ENCODE data around the gene MMD.

MMD gene

GRCh38 chr17:55416000-55416399, 5.6 kb downstream of the MMD start:
- Histone ChIP-seq H3K79me2 (ENCODE audit: insufficient read depth, low read length) (peaks cover 1% of the 10 kb centered on the region; the same call in 1 of the 2 replicates), H3K4me2 (ENCODE audit: low read depth, low read length, poor library complexity, severe bottlenecking) (no peak overlapping the region), H3K9me3 (ENCODE audit: insufficient read depth, low read length) (no peaks in the 10 kb centered on the region), H3F3A (ENCODE audit: insufficient read depth) (peaks cover 9% of the 10 kb centered on the region), H4K20me1 (ENCODE audit: low read depth, low read length) (no peaks in the 10 kb centered on the region; the same call in 1 of the 2 replicates), H2AFZ (ENCODE audit: low read depth, low read length, severe bottlenecking) (no peak overlapping the region), H3K27me3 (ENCODE audit: low read length) (no peaks in the 10 kb centered on the region), H3K9ac (ENCODE audit: low read length) (no peak overlapping the region), H3K27ac (ENCODE audit: low read depth, low read length) (no peak overlapping the region), H3K4me3 (ENCODE audit: insufficient read depth, low read length, poor library complexity, severe bottlenecking) (no peak overlapping the region), H3K36me3 (ENCODE audit: low read length) (peaks cover 14% of the 10 kb centered on the region; the same call in 1 of the 2 replicates), H3K9me2 (replicated peaks; ENCODE audit: insufficient read depth, low read length) (no peaks in the 10 kb centered on the region)
- TF ChIP-seq EZH2phosphoT487 (conservative IDR thresholded peaks at IDR 0.05; ENCODE audit: low read length) (no peak), CTCF (IDR thresholded peaks at IDR 0.05; ENCODE audit: insufficient read depth, low read length, poor library complexity, severe bottlenecking) (no peak)

GRCh38 chr17:55414983-55415382, 6.7 kb downstream of the MMD start:
- Histone ChIP-seq H4K20me1 (ENCODE audit: low read depth, low read length) (no peaks in the 10 kb centered on the region; the same call in 1 of the 2 replicates), H3K4me2 (ENCODE audit: low read depth, low read length, poor library complexity, severe bottlenecking) (no peak overlapping the region), H3K36me3 (ENCODE audit: low read length) (peaks cover 14% of the 10 kb centered on the region; the same call in 1 of the 2 replicates), H3K9me2 (replicated peaks; ENCODE audit: insufficient read depth, low read length) (no peaks in the 10 kb centered on the region), H3K9me3 (ENCODE audit: insufficient read depth, low read length) (no peaks in the 10 kb centered on the region), H3K4me3 (ENCODE audit: insufficient read depth, low read length, poor library complexity, severe bottlenecking) (no peak overlapping the region), H3K79me2 (ENCODE audit: insufficient read depth, low read length) (no peaks in the 10 kb centered on the region; the same call in 1 of the 2 replicates), H3K27ac (ENCODE audit: low read depth, low read length) (no peak overlapping the region), H3K9ac (ENCODE audit: low read length) (no peak overlapping the region), H2AFZ (ENCODE audit: low read depth, low read length, severe bottlenecking) (no peak overlapping the region), H3F3A (ENCODE audit: insufficient read depth) (peaks cover 4% of the 10 kb centered on the region; the same call in 1 of the 2 replicates), H3K27me3 (ENCODE audit: low read length) (no peaks in the 10 kb centered on the region)
- TF ChIP-seq EZH2phosphoT487 (conservative IDR thresholded peaks at IDR 0.05; ENCODE audit: low read length), result no peak

- Histone ChIP-seq H3K36me3 (ENCODE audit: low read length) (peaks cover 23% of the 10 kb centered on the region), H4K20me1 (ENCODE audit: low read depth, low read length) (no peaks in the 10 kb centered on the region; the same call in 1 of the 2 replicates), H3K4me2 (ENCODE audit: low read depth, low read length, poor library complexity, severe bottlenecking) (no peak overlapping the region), H3K27ac (ENCODE audit: low read depth, low read length) (no peak overlapping the region), H3K9me3 (ENCODE audit: insufficient read depth, low read length) (no peaks in the 10 kb centered on the region), H3K79me2 (ENCODE audit: insufficient read depth, low read length) (no peaks in the 10 kb centered on the region; the same call in 1 of the 2 replicates), H3K4me3 (ENCODE audit: insufficient read depth, low read length, poor library complexity, severe bottlenecking) (no peak overlapping the region), H3F3A (ENCODE audit: insufficient read depth) (no peaks in the 10 kb centered on the region), H3K9me2 (replicated peaks; ENCODE audit: insufficient read depth, low read length) (no peaks in the 10 kb centered on the region), H3K27me3 (ENCODE audit: low read length) (no peaks in the 10 kb centered on the region), H2AFZ (ENCODE audit: low read depth, low read length, severe bottlenecking) (no peak overlapping the region), H3K9ac (ENCODE audit: low read length) (no peak overlapping the region)
- TF ChIP-seq EZH2phosphoT487 (conservative IDR thresholded peaks at IDR 0.05; ENCODE audit: low read length) (no peak), CTCF (IDR thresholded peaks at IDR 0.05; ENCODE audit: insufficient read depth, low read length, poor library complexity, severe bottlenecking) (no peak)
Measured at GRCh38 chr17:55413825-55414489, 7.7 kb downstream of the MMD start.

GRCh38 chr17:55411463-55411855, 10.2 kb downstream of the MMD start:
- H3K27me3 ChIP-seq (ENCODE audit: low read length), result no peaks in the 10 kb centered on the region
- H3K9me3 ChIP-seq (ENCODE audit: insufficient read depth, low read length), result no peaks in the 10 kb centered on the region
- TF ChIP-seq CTCF (IDR thresholded peaks at IDR 0.05; ENCODE audit: insufficient read depth, low read length, poor library complexity, severe bottlenecking), result no peak
- no peak for TF ChIP-seq EZH2phosphoT487 (conservative IDR thresholded peaks at IDR 0.05; ENCODE audit: low read length)
- no peaks in the 10 kb centered on the region; the same call in 1 of the 2 replicates for H4K20me1 ChIP-seq (ENCODE audit: low read depth, low read length)
- no peaks in the 10 kb centered on the region for H3K9me2 ChIP-seq (replicated peaks; ENCODE audit: insufficient read depth, low read length)
- H3K9ac ChIP-seq (ENCODE audit: low read length), result no peak overlapping the region
- peaks cover 23% of the 10 kb centered on the region for H3K36me3 ChIP-seq (ENCODE audit: low read length)
- H3F3A ChIP-seq (ENCODE audit: insufficient read depth), result no peaks in the 10 kb centered on the region
- no peak overlapping the region for H3K4me2 ChIP-seq (ENCODE audit: low read depth, low read length, poor library complexity, severe bottlenecking)
- no peak overlapping the region for H2AFZ ChIP-seq (ENCODE audit: low read depth, low read length, severe bottlenecking)
- H3K4me3 ChIP-seq (ENCODE audit: insufficient read depth, low read length, poor library complexity, severe bottlenecking), result no peak overlapping the region
- H3K79me2 ChIP-seq (ENCODE audit: insufficient read depth, low read length), result no peaks in the 10 kb centered on the region
- H3K27ac ChIP-seq (ENCODE audit: low read depth, low read length), result no peak overlapping the region

Measured in SU-DHL-6 (cell line).